EH (cell line): Measurements from ENCODE around the gene BRD8.
"Not testable (repeated sequence)": the region's sequence is repeated elsewhere in the genome, so short reads cannot be mapped to it uniquely, and the experiment has no call there.

Source experiments
- DNase-seq: peaks from one replicate; pipeline ENCODE4 v3.0.0-alpha.2; 2015; ENCODE audit warnings: low read depth

The BRD8 gene

DNA sequence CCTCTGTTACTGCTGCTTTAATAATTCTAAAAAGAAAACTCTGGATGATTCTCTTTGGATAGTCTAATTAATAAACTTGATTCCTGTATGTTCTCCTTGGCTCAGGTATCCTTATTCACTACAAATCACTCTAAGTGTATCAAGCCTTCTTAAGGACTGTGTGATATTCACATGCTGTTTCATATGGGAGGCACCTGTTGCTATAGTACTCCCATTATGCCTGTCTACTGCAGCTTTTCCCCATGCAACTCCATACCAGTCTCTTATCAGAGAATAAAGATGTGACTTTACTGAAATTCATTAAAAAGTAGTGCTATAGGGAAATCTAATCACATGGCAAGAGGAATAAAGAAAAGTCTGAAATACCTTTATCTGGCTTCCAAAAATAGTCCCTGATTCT lies 14.7 kb downstream of the BRD8 start:
- no peak for DNase-seq

DNA sequence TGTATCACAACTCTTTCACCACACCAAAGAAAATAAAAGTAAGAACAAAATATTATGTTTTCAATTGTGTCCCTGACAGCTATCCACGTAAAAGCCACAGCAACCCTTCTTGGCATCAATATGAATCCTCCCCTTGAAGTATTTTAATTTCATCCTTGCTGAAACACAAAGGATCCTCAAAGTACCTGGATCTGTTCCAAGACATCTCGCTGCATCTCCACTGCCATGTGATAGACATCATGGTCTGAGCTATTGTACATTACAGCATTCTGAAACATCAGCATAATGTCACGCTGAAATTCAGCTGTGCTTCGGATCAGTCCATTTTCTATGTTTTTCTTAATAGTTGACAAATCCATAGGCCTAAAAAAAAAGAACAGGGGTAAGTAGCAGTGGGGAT lies 17.7 kb downstream of the BRD8 start:
- no peak for DNase-seq

DNA sequence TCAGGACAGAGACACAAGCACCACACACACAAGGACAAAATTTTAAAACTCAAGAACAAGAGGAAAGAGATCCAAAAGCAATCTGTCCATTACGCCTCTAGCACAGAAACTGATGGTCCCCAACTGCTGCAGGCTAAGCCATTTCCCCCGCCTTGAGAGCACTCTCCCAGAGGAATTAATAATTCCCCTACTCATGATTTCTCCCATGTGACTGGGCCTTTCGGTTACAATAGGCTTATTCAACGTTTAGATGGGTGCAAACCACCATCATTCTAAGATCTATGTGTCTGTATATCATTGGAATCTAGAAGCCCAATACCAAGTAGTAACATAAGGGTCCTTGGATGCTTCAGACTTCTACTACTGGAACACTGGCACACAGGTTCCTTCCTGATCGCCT lies 18.8 kb downstream of the BRD8 start:
- no peak for DNase-seq

GRCh38 chr5:138157626-138158025 lies 20.8 kb downstream of the BRD8 start:
- DNase-seq = no peak

GRCh38 chr5:138155977-138156376 lies 22.5 kb downstream of the BRD8 start:
- not testable (repeated sequence) for DNase-seq

GRCh38 chr5:138149530-138149929 lies 28.9 kb downstream of the BRD8 start:
- peak; percentile 52 for DNase-seq

- DNase-seq = peak; percentile 83
These were observed 29.6 kb downstream of the BRD8 start for GRCh38 chr5:138148811-138149210.

DNA sequence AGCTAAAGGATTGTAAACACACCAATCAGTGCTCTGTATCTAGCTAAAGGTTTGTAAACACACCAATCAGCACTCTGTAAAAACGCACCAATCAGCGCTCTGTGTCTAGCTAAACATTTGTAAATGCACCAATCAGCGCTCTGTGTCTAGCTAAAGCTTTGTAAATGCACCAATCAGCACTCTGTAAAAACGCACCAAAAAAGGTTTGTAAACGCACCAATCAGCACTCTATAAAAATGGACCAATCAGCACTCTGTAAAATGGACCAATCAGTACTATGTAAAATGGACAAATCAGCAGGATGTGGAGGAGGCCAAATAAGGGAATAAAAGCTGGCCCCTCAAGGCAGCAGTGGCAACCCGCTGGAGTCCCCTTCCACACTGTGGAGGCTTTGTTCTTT lies 34.9 kb downstream of the BRD8 start:
- not testable (repeated sequence) for DNase-seq

DNA sequence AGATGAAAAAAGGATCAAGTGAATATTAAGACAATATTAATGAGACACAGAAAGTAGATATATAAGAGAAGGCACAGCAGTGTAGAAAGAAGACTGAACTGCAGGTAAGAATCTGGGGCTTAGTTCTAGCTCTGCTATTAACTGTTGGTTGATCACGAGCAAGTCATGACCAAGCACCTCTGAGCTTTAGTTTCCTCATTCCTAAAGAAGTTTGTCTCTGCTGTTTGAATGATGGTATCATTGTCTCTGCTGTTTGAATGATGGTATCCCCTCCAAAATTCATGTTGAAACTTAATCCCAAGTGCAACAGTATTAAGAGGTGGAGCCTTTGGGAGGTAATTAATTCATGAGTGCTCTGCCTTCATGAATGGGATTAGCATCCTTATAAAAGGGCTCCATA lies 36.7 kb downstream of the BRD8 start:
- no peak for DNase-seq

GRCh38 chr5:138140268-138140667 lies 38.2 kb downstream of the BRD8 start:
- no peak for DNase-seq

- DNase-seq = no peak
These were observed 38.7 kb downstream of the BRD8 start for GRCh38 chr5:138139781-138140090.

DNA sequence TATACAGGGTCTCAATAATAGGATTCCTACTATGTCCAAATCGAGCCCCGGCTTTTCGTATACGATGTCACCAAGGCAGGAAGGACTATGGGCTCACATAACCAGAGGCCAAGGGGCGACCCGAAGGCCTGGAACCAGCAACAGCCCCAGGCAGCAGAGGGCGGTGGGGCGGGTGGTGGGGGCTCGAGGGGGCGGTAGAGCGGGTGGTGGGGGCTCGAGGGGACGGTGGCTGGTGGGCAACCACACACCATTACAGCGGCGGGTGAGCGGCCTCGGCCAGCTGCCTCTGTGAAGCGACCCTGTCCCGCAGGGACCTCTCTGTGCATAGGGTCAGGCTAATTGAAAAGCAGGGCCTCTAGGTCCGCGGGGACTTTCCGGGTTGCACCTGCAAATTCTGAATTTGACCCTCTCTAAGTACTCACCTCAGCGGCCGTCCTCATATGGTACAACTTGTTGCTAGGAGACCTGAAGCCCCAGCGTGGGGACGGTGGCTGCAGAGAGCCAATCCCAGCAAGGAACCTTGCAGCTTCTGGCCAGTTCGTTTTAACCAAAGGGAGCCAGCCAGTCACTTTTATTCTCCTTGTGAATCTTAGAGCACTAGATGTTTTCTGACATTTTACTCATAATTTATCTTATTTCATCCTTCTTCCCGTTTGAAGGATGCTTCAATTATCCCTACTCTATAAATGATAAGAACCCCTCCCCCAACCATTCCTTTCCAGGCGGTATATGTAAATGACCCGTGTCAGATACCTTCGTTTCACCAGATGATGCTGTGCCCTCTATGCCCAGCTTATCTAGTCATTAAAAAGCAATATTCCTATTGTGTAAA lies 39.3 kb downstream of the BRD8 start, which contains the start of gene NME5:
Gene NME5, minus strand, starts transcription at position 480 of the 832 bp plus-strand sequence. CDS start 648 bp downstream, outside the sequence.
- DNase-seq = peak; percentile 56

DNA sequence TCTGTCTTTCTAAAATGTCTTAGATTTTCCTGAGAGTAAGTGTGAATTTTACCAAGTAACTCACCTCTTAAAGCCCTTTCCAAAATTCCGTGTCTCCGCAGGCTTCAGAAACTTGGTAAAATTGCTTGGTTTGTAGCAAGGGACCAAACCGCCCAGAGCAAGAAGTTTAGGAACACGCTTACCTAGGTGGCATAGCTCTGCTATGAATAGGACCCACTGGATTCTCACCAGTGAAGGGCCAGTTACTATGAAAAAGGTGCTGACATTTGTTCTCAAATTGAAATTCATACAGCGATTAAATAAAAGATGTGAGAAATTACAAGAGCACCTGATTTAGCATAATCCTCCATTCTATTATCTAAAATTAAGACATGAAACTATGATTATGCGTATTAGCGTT lies 45.9 kb downstream of the BRD8 start:
- DNase-seq = no peak

DNA sequence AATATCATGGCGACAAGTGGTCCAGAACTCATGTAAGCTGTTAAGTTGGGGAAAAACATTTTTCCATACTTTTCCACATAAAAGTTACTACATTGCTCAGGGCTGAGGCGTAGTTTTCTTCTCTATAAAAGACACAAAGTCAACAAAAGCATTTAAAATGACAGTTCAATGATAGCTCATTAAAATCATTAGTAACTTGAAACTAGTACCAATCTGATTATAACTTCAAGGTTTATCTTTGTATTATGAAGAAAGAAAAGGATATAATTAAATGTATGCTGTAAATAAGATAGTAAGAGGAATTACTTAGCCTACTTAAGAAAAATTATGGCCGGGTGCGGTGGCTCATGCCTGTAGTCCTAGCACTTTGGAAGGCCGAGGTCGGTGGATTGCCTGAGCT lies 49.1 kb downstream of the BRD8 start:
- DNase-seq = no peak

GRCh38 chr5:138128334-138128733 lies 50.1 kb downstream of the BRD8 start:
- DNase-seq = no peak

DNA sequence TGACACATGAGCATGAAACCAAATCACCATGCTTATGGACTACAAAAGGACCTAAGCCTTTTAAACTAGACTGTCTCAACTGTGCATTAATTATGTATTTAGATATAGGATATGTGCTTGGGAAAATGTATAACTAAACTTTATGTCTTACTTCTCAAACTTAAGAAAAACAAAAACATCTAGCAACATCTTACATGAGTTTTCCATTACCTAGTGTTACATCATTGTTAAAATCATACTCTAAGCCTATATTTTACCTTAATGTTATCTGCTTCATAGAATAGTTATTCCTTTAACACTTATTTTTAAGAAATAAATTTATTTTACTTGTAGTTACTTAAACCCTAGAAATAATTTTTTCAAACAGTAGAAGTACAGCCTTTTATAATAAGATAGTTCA lies 63.2 kb downstream of the BRD8 start:
- no peak for DNase-seq

- peak; percentile 70 for DNase-seq
These were observed 66.5 kb downstream of the BRD8 start for GRCh38 chr5:138111937-138112336.

- no peak for DNase-seq
These were observed 67.2 kb downstream of the BRD8 start for GRCh38 chr5:138111181-138111580.

DNA sequence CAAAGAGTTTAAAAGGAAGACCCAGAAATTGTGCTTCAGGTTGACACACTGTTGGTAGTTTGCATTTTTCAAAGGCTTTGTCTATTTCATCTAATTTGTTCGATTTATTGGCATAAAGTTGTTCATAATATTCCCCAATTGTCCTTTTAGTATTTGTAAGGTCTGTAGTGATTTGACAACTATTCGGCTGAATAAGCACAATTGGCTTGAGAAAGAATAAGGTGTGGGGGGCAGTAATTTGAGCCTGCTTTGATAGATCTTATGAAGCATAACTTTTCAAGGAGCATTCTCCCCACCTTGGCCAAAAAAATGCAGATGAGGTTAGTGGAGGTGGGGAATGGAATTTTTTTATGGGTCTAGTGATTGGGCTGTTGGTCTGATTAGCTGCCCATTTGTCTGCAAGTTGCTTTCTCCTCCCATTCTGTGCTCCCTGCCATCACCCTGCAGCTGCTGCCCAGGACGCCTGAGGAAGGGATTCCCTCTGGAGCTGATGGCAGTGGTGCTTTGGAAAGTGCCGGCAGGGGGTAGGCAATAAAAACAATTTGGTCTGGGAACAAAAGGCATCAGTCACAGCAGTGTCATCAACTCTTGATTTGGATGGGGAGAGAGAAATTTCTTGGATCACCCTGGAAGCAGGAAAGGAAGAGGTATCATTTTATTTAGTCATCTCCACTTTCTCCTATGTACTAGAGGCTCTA lies 68.0 kb downstream of the BRD8 start:
- DNase-seq = peak; percentile 18

DNA sequence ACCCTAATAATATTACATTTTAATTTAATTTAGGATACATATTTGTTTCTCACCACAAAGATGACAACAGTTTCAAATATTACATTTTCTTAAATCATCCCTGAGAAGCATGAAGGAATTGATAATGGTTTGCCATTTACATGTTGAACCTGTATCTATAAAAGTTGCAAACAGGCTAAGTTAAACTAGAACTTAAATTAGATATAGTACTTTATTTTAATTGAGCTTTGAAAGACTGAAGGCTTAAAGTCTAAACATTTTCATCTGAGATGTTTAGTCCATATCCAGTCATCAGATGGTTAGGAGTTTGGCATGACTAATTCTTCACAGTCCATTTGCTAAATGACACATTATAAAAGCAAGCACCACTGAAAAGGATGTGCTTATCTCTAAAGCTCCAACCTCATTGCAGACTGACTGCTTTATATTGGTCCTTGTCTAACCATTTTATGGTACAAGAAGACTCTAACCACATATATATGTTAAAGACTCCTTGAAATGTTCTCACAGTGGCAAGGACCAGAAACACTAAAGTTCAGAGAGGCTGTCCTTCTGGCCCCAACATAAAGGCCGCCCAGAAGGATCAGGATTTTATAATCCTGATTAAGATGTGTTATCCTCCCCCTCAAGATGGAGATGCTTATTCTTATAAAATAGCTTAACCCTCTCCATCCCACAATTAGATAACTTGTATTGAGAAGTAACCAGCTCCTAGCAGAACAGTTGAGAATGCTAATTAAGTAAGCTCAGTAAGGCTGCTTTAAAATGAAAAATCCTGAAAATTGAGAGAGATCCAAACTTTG lies 68.8 kb downstream of the BRD8 start:
- peak; percentile 41 for DNase-seq

GRCh38 chr5:138107213-138107612 lies 71.2 kb downstream of the BRD8 start:
- DNase-seq = no peak

DNA sequence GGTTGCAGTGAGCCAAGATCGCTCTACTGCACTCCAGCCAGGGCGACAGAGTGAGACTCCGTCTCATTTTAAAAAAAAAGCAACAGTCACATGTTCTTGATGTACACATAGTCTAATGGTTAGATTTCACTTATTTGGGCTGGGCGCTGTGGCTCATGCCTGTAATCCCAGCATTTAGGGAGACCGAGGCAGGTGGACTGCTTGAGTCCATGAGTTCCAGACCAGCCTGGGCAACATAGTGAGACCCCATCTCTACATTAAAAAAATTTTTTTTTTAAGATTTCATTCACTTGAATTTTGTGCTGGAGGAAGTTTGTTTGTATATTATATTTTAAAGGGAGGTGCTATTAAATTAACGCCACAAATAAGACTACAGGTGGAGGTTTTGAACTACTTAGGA lies 72.7 kb downstream of the BRD8 start:
- DNase-seq = no peak

GRCh38 chr5:138103319-138103637 lies 75.2 kb downstream of the BRD8 start:
- no peak for DNase-seq
